Dermis microvascular lymphatic vessel endothelial cell (primary cell): ENCODE measurements around the gene THAP11. TPM values are rescaled to one million over a fixed set of nuclear protein-coding genes. Genes with fewer than 3 reads are reported as not detected.
A peak's percentile ranks its signal among the peaks of the same experiment; 100 is the strongest.

Experiments used
- DNase-seq, 2 donors: peaks; one replicate each; pipeline versions ENCODE4 v3.0.0 to v3.0.0-alpha.2; 2010; ENCODE audit warnings: low read depth in 2 of 2
- total RNA-seq: library from RNA; depleted of rRNA; stranded (reverse); fragments of >200 nt; gene quantifications from 2 replicates; pipeline ENCODE4 v1.2.1, GENCODE V29; 2014

Gene THAP11
- total RNA-seq, 1 donor from 2014 or later = 30.2 TPM

- no peak for DNase-seq
Observed at GRCh38 chr16:67883146-67883871, 41.2 kb downstream of the THAP11 start.

GRCh38 chr16:67883872-67884261 lies 41.7 kb downstream of the THAP11 start:
- DNase-seq = peak in 1 of 2 donors; percentile 68

- peak; percentile 68 to 83 for DNase-seq
Observed at GRCh38 chr16:67884684-67885083, 42.6 kb downstream of the THAP11 start, which contains the start of gene NRN1L. Gene NRN1L (plus strand): TSS chr16:67884885. CDS start chr16:67884904, 19 bp downstream.

- DNase-seq = no peak
Observed at GRCh38 chr16:67885545-67885944, 43.4 kb downstream of the THAP11 start.

GRCh38 chr16:67885976-67886375 lies 43.9 kb downstream of the THAP11 start:
- DNase-seq = no peak

- no peak for DNase-seq
Observed at GRCh38 chr16:67886387-67886786, 44.3 kb downstream of the THAP11 start.

GRCh38 chr16:67888331-67888730 lies 46.2 kb downstream of the THAP11 start:
- no peak for DNase-seq

GRCh38 chr16:67892375-67892774 lies 50.3 kb downstream of the THAP11 start:
- DNase-seq = no peak

GRCh38 chr16:67892899-67893742 lies 51.0 kb downstream of the THAP11 start, which contains the start of gene PSKH1:
Gene PSKH1 (plus strand): TSS chr16:67893254. CDS start chr16:67908750, 15,496 bp downstream.
- peak; percentile 83 to 97 for DNase-seq

Other genes starting within 250 kb of the THAP11 start
- gene CARMIL2, start 197.2 kb upstream of the THAP11 start, total RNA-seq = 0.26 and 0.63 TPM in 2 replicates
- 10.5 and 11.4 TPM in 2 replicates for gene ACD, start 182.1 kb upstream of the THAP11 start, total RNA-seq
- gene PARD6A, start 181.4 kb upstream of the THAP11 start, total RNA-seq = 2.0 and 2.3 TPM in 2 replicates
- gene ENKD1, start 175.6 kb upstream of the THAP11 start, total RNA-seq = 11.4 and 12.9 TPM in 2 replicates
- 3.2 and 3.3 TPM in 2 replicates for gene C16orf86, start 175.5 kb upstream of the THAP11 start, total RNA-seq
- gene GFOD2, start 123.0 kb upstream of the THAP11 start, total RNA-seq = 49.2 and 78.0 TPM in 2 replicates
- gene RANBP10, start 35.8 kb upstream of the THAP11 start, total RNA-seq = 5.0 and 11.4 TPM in 2 replicates
- gene TSNAXIP1, start 35.4 kb upstream of the THAP11 start, total RNA-seq = 0.26 and 0.51 TPM in 2 replicates
- 214 and 283 TPM in 2 replicates for gene NUTF2, start 4.6 kb downstream of the THAP11 start, total RNA-seq
- gene CENPT, start 5.4 kb downstream of the THAP11 start, total RNA-seq = 14.5 and 20.0 TPM in 2 replicates
- gene EDC4, start 30.7 kb downstream of the THAP11 start, total RNA-seq = 52.2 and 64.1 TPM in 2 replicates
- 0.13 TPM in 2 replicates for gene NRN1L, start 42.6 kb downstream of the THAP11 start, total RNA-seq
- gene PSKH1, start 50.9 kb downstream of the THAP11 start, total RNA-seq = 8.7 and 17.6 TPM in 2 replicates
- 0.25 and 0.26 TPM in 2 replicates for gene CTRL, start 89.5 kb downstream of the THAP11 start, total RNA-seq
- 76.5 and 89.4 TPM in 2 replicates for gene PSMB10, start 94.5 kb downstream of the THAP11 start, total RNA-seq
- gene LCAT, start 101.8 kb downstream of the THAP11 start, total RNA-seq = 1.8 and 5.7 TPM in 2 replicates
- gene SLC12A4, start 126.3 kb downstream of the THAP11 start, total RNA-seq = 46.7 and 97.0 TPM in 2 replicates
- 0.13 TPM in 1 of 2 replicates, not detected in the other for gene DPEP3, start 138.2 kb downstream of the THAP11 start, total RNA-seq
- 4.1 and 25.5 TPM in 2 replicates for gene DPEP2, start 157.2 kb downstream of the THAP11 start, total RNA-seq
- gene DPEP2NB, start 173.6 kb downstream of the THAP11 start, total RNA-seq = not detected in 2 replicates
- gene DDX28, start 180.9 kb downstream of the THAP11 start, total RNA-seq = 14.5 and 27.6 TPM in 2 replicates
- 19.4 and 22.5 TPM in 2 replicates for gene DUS2, start 181.0 kb downstream of the THAP11 start, total RNA-seq
- gene NFATC3, start 243.1 kb downstream of the THAP11 start, total RNA-seq = 15.7 and 24.9 TPM in 2 replicates